ENCODE measurements around the gene PIK3R3.

The PIK3R3 gene

GRCh38 chr1:46020010-46020409 is 112.4 kb downstream of the PIK3R3 start:
- no peak for DNase-seq

GRCh38 chr1:46019348-46019747 is 113.1 kb downstream of the PIK3R3 start:
- DNase-seq, result no peak

- no peak for DNase-seq
Measured at GRCh38 chr1:46017876-46018503, 114.4 kb downstream of the PIK3R3 start.

GRCh38 chr1:46013581-46013980 is 118.8 kb downstream of the PIK3R3 start:
- DNase-seq, result no peak

GRCh38 chr1:46012236-46012635 is 120.2 kb downstream of the PIK3R3 start:
- DNase-seq, result no peak

GRCh38 chr1:46011121-46011695 is 121.2 kb downstream of the PIK3R3 start:
- no peak for DNase-seq

DNA sequence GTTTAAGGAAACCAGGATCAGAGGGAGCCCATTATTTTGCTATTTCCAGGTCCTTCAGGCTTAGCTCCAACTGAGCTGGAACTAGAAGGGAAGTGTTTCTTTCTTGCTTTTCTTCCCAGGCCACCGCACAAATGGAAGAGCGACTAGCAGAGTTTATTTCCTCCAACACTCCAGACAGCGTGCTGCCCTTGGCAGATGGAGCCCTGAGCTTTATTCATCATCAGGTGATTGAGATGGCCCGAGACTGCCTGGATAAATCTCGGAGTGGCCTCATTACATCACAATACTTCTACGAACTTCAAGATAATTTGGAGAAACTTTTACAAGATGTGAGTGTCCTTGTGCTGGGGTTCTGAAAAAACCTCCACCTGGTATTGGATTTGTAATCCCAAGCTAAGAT is 121.8 kb downstream of the PIK3R3 start:
- no peak for DNase-seq

DNA sequence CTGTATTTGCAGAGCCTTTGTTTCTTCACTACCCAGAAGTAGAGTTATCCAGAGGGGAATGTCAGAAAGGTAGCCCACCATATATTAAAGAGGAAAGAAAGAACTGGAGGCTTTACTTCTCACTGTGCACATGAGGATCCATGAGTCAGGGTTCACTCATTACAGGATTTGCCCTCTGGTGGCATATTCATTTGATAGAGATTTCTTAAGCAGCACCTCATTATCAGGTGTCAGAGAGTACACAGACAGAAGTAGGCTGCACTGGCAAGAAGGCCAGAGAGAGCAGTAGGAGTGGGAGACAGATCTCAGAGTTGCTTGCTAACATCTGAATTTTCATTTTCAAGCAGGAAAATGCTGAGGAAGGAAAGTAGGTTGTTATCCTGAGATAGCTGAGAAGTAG is 123.8 kb downstream of the PIK3R3 start:
- no peak for DNase-seq

GRCh38 chr1:46005594-46005993 is 126.8 kb downstream of the PIK3R3 start:
- DNase-seq, result no peak

DNA sequence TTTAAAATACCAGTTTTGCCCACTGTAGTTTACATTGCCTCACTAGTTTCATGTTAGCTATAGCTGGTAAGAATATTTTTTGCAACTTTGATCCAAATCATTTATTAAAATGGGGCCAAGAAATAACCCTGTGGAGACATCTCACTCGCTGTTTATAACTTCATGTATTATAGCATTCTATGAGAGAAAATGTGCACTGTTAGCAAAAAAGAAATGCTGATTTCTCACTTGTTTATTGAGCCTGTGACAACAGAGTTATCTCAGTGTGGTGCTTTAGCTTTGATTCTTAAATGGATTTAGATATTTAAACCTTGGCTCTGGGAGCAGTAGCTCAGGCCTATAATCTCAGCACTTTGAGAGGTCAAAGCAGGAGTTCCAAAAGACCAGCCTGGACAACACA is 127.9 kb downstream of the PIK3R3 start:
- no peak for DNase-seq

GRCh38 chr1:46003315-46003714 is 129.1 kb downstream of the PIK3R3 start:
- DNase-seq, result no peak

DNA sequence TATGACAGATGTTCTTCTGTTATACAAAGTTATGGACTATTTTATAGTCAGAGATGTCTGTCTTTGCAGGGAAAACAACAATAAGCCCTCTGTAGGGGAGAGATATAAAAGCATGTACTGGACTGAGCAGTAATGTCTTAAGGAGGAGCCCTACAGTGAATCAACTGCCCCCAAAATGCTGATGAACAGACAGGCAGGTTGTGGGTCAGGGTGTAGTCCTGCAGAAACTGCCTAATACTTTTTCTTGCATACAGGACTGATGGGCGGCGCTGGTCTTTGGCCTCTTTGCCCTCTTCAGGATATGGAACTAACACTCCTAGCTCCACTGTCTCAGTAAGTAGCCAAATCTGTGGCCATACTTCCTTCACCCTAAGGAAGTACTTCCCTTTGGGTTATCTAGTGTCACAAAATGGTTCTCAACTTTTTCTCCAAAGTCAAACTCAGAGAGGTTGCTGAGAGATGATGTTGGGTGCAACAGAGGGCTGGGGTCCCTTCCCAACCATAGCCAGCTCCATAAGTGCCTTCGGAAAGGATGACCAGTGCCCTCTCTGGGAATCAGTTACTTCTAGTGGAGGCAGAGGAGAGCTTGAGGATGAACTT is 129.8 kb downstream of the PIK3R3 start:
- DNase-seq, result no peak

- DNase-seq, result no peak
Measured at GRCh38 chr1:46001081-46001785, 131.2 kb downstream of the PIK3R3 start.

GRCh38 chr1:45999507-45999906 is 132.9 kb downstream of the PIK3R3 start:
- no peak for DNase-seq

GRCh38 chr1:45998020-45998617 is 134.3 kb downstream of the PIK3R3 start:
- no peak for DNase-seq

DNA sequence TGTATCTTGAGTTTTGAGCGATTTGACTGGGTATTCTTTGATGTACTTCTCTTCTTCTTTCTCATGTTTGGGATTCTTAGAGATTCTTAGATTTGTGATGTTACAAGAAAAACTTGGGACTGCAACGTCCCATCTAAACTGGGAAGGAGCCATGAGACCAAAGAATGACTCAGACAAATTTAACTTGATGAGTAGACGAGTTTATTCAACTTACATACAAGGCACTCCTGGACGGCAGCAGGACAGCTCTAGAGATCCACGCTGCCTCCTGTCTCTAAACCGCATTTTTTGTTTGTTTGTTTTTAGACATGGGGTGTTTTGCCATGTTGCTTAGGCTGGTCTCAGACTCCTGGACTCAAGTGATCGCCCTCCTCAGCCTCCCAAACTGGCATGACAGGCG is 137.1 kb downstream of the PIK3R3 start:
- DNase-seq, result no peak

DNA sequence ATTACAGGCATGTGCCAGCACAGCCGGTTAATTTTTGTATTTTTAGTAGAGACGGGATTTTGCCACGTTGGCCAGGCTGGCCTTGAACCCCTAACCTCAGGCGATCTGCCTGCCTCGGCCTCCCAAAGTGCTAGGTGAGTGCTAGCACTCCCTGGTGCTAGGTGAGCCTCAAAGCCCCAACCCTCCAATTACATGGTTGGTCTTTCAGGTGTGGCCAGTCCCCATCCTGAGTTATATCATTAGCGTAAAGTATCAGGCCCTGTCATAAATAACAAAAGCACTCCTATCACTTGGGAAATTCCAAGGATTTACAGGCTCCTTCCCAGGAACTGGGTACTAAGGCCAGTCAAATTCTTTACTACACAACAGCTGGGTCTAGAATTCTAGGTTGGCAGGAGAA is 138.0 kb downstream of the PIK3R3 start:
- DNase-seq, result no peak

All from SHP77 treated with DMSO at 0.1 percent for 48 hours (cell line).